ENCODE data around the gene SYTL1.

Gene SYTL1

GRCh38 chr1:27306892-27307761, 34.7 kb upstream of the SYTL1 start:
- Histone ChIP-seq H3K4ac (ENCODE audit: low read depth in 1 of 2, low read length in 2 of 2) (no peak overlapping the region), H2BK15ac (ENCODE audit: low read depth, poor library complexity, severe bottlenecking) (no peak overlapping the region), H3K18ac (ENCODE audit: low read depth in 1 of 2, low read length in 2 of 2) (no peak overlapping the region), H2BK12ac (ENCODE audit: low read length in 2 of 2) (no peak overlapping the region), H2AK5ac (ENCODE audit: low read length, severe bottlenecking) (no peak overlapping the region), H2AFZ (ENCODE audit: low read depth, low read length) (no peak overlapping the region), H3K36me3 (ENCODE audit: control insufficient read depth in 1 of 2, insufficient read depth in 2 of 2, low read depth in 1 of 2, low read length in 2 of 2) (peaks cover 29 to 35% of the 10 kb centered on the region in 2 experiments), H3K4me1 (ENCODE audit: control insufficient read depth, insufficient read depth, low read depth, low read length) (peaks cover 18% of the 10 kb centered on the region), H2BK120ac (ENCODE audit: low read depth, low read length) (no peak overlapping the region), H4K91ac (ENCODE audit: low read length) (peak overlapping the region; percentile 20), H3K27me3 (ENCODE audit: control insufficient read depth in 1 of 2, insufficient read depth in 1 of 2, low read length in 2 of 2) (no peaks in the 10 kb centered on the region), H2BK5ac (ENCODE audit: low read depth, low read length, poor library complexity, severe bottlenecking) (no peak overlapping the region), H3K14ac (ENCODE audit: low read length in 2 of 2) (no peak overlapping the region), H3K4me2 (ENCODE audit: low read length, poor library complexity, severe bottlenecking) (no peak overlapping the region), H3K4me3 (ENCODE audit: insufficient read depth in 1 of 2, low read depth in 1 of 2, low read length in 2 of 2) (no peak overlapping the region), H3K9me3 (ENCODE audit: control insufficient read depth, low read length) (no peaks in the 10 kb centered on the region), H3K27ac (ENCODE audit: low read length, poor library complexity, severe bottlenecking) (no peak overlapping the region), H3K9ac (ENCODE audit: low read length) (no peak overlapping the region), H4K8ac (ENCODE audit: low read length) (no peak overlapping the region), H3K23ac (ENCODE audit: low read length in 2 of 2) (no peak overlapping the region), H3K79me1 (replicated peaks; ENCODE audit: low read length, poor library complexity, severe bottlenecking) (peaks cover 3% of the 10 kb centered on the region)
- WGBS = 56% methylated on average over 10 of the region's 11 CpGs
- no peak for DNase-seq

- no peak overlapping the region for H2BK15ac ChIP-seq (ENCODE audit: low read depth, poor library complexity, severe bottlenecking)
- no peak overlapping the region for H2BK5ac ChIP-seq (ENCODE audit: low read depth, low read length, poor library complexity, severe bottlenecking)
- H3K4ac ChIP-seq (ENCODE audit: low read depth in 1 of 2, low read length in 2 of 2) = no peak overlapping the region
- peaks cover 17% of the 10 kb centered on the region for H3K4me1 ChIP-seq (ENCODE audit: control insufficient read depth, insufficient read depth, low read depth, low read length)
- H3K4me2 ChIP-seq (ENCODE audit: low read length, poor library complexity, severe bottlenecking) = no peak overlapping the region
- no peak overlapping the region for H2AFZ ChIP-seq (ENCODE audit: low read depth, low read length)
- no peaks in the 10 kb centered on the region for H3K27me3 ChIP-seq (ENCODE audit: control insufficient read depth in 1 of 2, insufficient read depth in 1 of 2, low read length in 2 of 2)
- H3K18ac ChIP-seq (ENCODE audit: low read depth in 1 of 2, low read length in 2 of 2) = no peak overlapping the region
- H3K27ac ChIP-seq (ENCODE audit: low read length, poor library complexity, severe bottlenecking) = no peak overlapping the region
- H2BK12ac ChIP-seq (ENCODE audit: low read length in 2 of 2) = no peak overlapping the region
- no peak overlapping the region for H2BK120ac ChIP-seq (ENCODE audit: low read depth, low read length)
- no peak overlapping the region for H3K14ac ChIP-seq (ENCODE audit: low read length in 2 of 2)
- no peak overlapping the region for H3K4me3 ChIP-seq (ENCODE audit: insufficient read depth in 1 of 2, low read depth in 1 of 2, low read length in 2 of 2)
- no peak for DNase-seq
- H3K36me3 ChIP-seq (ENCODE audit: control insufficient read depth in 1 of 2, insufficient read depth in 2 of 2, low read depth in 1 of 2, low read length in 2 of 2) = peaks cover 29 to 31% of the 10 kb centered on the region in 2 experiments
- no peak overlapping the region for H3K9ac ChIP-seq (ENCODE audit: low read length)
- H3K9me3 ChIP-seq (ENCODE audit: control insufficient read depth, low read length) = no peaks in the 10 kb centered on the region
- WGBS = 64% methylated on average over 4 of the region's 6 CpGs
- H2AK5ac ChIP-seq (ENCODE audit: low read length, severe bottlenecking) = peak overlapping the region; percentile 10
- no peak overlapping the region for H3K23ac ChIP-seq (ENCODE audit: low read length in 2 of 2)
- H4K8ac ChIP-seq (ENCODE audit: low read length) = no peak overlapping the region
- no peak overlapping the region for H4K91ac ChIP-seq (ENCODE audit: low read length)
- H3K79me1 ChIP-seq (replicated peaks; ENCODE audit: low read length, poor library complexity, severe bottlenecking) = peaks cover 3% of the 10 kb centered on the region
These were observed 33.8 kb upstream of the SYTL1 start for GRCh38 chr1:27307874-27308598.

GRCh38 chr1:27314169-27314568, 27.7 kb upstream of the SYTL1 start:
- H2AFZ ChIP-seq (ENCODE audit: low read depth, low read length) = no peak overlapping the region
- no peak overlapping the region for H3K4me2 ChIP-seq (ENCODE audit: low read length, poor library complexity, severe bottlenecking)
- no peak overlapping the region for H3K18ac ChIP-seq (ENCODE audit: low read depth in 1 of 2, low read length in 2 of 2)
- no peak overlapping the region for H3K27ac ChIP-seq (ENCODE audit: low read length, poor library complexity, severe bottlenecking)
- H2BK120ac ChIP-seq (ENCODE audit: low read depth, low read length) = no peak overlapping the region
- no peak overlapping the region for H3K4ac ChIP-seq (ENCODE audit: low read depth in 1 of 2, low read length in 2 of 2)
- H3K23ac ChIP-seq (ENCODE audit: low read length in 2 of 2) = no peak overlapping the region
- H3K9me3 ChIP-seq (ENCODE audit: control insufficient read depth, low read length) = no peaks in the 10 kb centered on the region
- no peak for DNase-seq
- H3K9ac ChIP-seq (ENCODE audit: low read length) = peak overlapping the region; percentile 14
- H3K4me3 ChIP-seq (ENCODE audit: insufficient read depth in 1 of 2, low read depth in 1 of 2, low read length in 2 of 2) = no peak overlapping the region
- H3K36me3 ChIP-seq (ENCODE audit: control insufficient read depth in 1 of 2, insufficient read depth in 2 of 2, low read depth in 1 of 2, low read length in 2 of 2) = peaks cover 0 to 4% of the 10 kb centered on the region in 2 experiments
- no peak overlapping the region for H2BK5ac ChIP-seq (ENCODE audit: low read depth, low read length, poor library complexity, severe bottlenecking)
- H2BK12ac ChIP-seq (ENCODE audit: low read length in 2 of 2) = no peak overlapping the region
- no peak overlapping the region for H2AK5ac ChIP-seq (ENCODE audit: low read length, severe bottlenecking)
- no peaks in the 10 kb centered on the region for H3K79me1 ChIP-seq (replicated peaks; ENCODE audit: low read length, poor library complexity, severe bottlenecking)
- H3K27me3 ChIP-seq (ENCODE audit: control insufficient read depth in 1 of 2, insufficient read depth in 1 of 2, low read length in 2 of 2) = peaks cover 0 to 19% of the 10 kb centered on the region in 2 experiments
- no peak overlapping the region for H4K8ac ChIP-seq (ENCODE audit: low read length)
- no peak overlapping the region for H3K14ac ChIP-seq (ENCODE audit: low read length in 2 of 2)
- H2BK15ac ChIP-seq (ENCODE audit: low read depth, poor library complexity, severe bottlenecking) = no peak overlapping the region
- H3K4me1 ChIP-seq (ENCODE audit: control insufficient read depth, insufficient read depth, low read depth, low read length) = no peaks in the 10 kb centered on the region
- H4K91ac ChIP-seq (ENCODE audit: low read length) = no peak overlapping the region
- 79% methylated on average over 2 of the region's 3 CpGs for WGBS

GRCh38 chr1:27314737-27315136, 27.1 kb upstream of the SYTL1 start:
- H3K18ac ChIP-seq (ENCODE audit: low read depth in 1 of 2, low read length in 2 of 2) = no peak overlapping the region
- no peak overlapping the region for H4K8ac ChIP-seq (ENCODE audit: low read length)
- no peak overlapping the region for H3K23ac ChIP-seq (ENCODE audit: low read length in 2 of 2)
- peaks cover 0 to 4% of the 10 kb centered on the region in 2 experiments for H3K36me3 ChIP-seq (ENCODE audit: control insufficient read depth in 1 of 2, insufficient read depth in 2 of 2, low read depth in 1 of 2, low read length in 2 of 2)
- no peak overlapping the region for H2AFZ ChIP-seq (ENCODE audit: low read depth, low read length)
- H3K9ac ChIP-seq (ENCODE audit: low read length) = peak overlapping the region; percentile 14
- no peak overlapping the region for H2AK5ac ChIP-seq (ENCODE audit: low read length, severe bottlenecking)
- no peak overlapping the region for H2BK120ac ChIP-seq (ENCODE audit: low read depth, low read length)
- no peak overlapping the region for H3K4me2 ChIP-seq (ENCODE audit: low read length, poor library complexity, severe bottlenecking)
- H3K4me3 ChIP-seq (ENCODE audit: insufficient read depth in 1 of 2, low read depth in 1 of 2, low read length in 2 of 2) = no peak overlapping the region
- H2BK15ac ChIP-seq (ENCODE audit: low read depth, poor library complexity, severe bottlenecking) = no peak overlapping the region
- H3K4ac ChIP-seq (ENCODE audit: low read depth in 1 of 2, low read length in 2 of 2) = no peak overlapping the region
- no peak overlapping the region for H2BK12ac ChIP-seq (ENCODE audit: low read length in 2 of 2)
- H3K79me1 ChIP-seq (replicated peaks; ENCODE audit: low read length, poor library complexity, severe bottlenecking) = no peaks in the 10 kb centered on the region
- H3K27ac ChIP-seq (ENCODE audit: low read length, poor library complexity, severe bottlenecking) = no peak overlapping the region
- H3K4me1 ChIP-seq (ENCODE audit: control insufficient read depth, insufficient read depth, low read depth, low read length) = no peaks in the 10 kb centered on the region
- no peak overlapping the region for H4K91ac ChIP-seq (ENCODE audit: low read length)
- no peaks in the 10 kb centered on the region for H3K9me3 ChIP-seq (ENCODE audit: control insufficient read depth, low read length)
- no peak overlapping the region for H3K14ac ChIP-seq (ENCODE audit: low read length in 2 of 2)
- peaks cover 0 to 19% of the 10 kb centered on the region in 2 experiments for H3K27me3 ChIP-seq (ENCODE audit: control insufficient read depth in 1 of 2, insufficient read depth in 1 of 2, low read length in 2 of 2)
- no peak for DNase-seq
- 84% methylated on average over 2 of the region's 2 CpGs for WGBS
- no peak overlapping the region for H2BK5ac ChIP-seq (ENCODE audit: low read depth, low read length, poor library complexity, severe bottlenecking)
